ENCODE data around the gene SPOP.

The SPOP gene

DNA sequence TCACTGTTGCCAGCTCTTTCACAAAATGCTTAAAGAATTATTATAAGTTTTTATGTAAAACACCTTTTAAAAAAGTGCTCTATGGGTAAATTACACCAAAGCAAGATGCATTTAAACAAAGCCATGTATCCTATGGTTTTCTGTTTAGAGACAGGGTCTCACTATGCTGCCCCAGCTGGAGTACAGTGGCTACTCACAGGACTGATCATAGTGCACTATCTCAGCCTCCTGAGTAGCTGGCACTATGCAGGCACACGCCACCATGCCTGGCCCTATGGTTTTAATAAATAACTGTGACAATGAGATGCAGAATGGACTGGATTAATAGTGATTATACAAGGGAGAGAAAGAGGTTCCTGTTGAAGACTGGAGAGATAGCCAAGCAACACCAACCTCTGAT lies 40.2 kb downstream of the SPOP start:
- H3K4me3 ChIP-seq (ENCODE audit: low read depth, low read length), result no peak overlapping the region
- no peak for TF ChIP-seq CTCF (IDR thresholded peaks at IDR 0.05; ENCODE audit: borderline replicate concordance, insufficient read depth, low read depth, low read length)

DNA sequence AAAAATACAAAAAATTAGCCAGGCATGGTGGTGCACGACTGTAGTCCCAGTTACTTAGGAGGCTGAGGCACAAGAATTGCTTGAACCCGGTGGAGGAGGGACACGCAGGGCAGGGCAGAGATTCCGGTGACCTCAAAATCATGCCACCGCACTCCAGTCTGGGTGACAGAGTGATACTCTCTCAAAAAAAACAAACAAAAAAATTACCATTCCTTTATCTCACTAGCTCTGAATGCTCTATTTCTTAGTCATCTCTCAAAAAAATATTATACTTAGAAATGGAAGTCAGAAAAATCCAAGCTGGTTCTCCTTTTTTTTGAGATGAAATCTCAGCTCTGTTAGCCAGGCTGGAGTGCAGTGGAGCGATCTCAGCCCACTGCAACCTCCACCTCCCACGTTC lies 40.8 kb downstream of the SPOP start:
- no peak overlapping the region for H3K4me3 ChIP-seq (ENCODE audit: low read depth, low read length)
- TF ChIP-seq CTCF (IDR thresholded peaks at IDR 0.05; ENCODE audit: borderline replicate concordance, insufficient read depth, low read depth, low read length), result no peak

GRCh38 chr17:49635121-49635520 lies 42.8 kb downstream of the SPOP start:
- no peak for TF ChIP-seq CTCF (IDR thresholded peaks at IDR 0.05; ENCODE audit: borderline replicate concordance, insufficient read depth, low read depth, low read length)
- H3K4me3 ChIP-seq (ENCODE audit: low read depth, low read length), result no peak overlapping the region

DNA sequence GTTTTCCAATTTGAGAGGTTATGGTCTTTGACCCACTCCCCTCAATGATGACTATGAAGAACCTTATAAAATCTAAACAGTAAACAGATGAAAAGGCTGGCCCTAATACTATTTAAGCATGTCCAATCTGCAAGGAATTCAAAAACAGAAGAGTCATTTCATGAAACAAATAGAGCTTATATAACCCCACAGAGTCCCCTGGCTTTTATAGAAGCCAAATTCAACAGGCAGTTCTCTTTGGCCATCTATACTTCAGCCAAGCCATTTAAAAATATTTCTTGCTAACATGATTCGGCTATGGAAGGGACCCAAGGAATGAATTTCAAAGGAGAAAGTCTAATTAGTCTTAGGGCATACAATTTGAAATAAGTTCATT lies 43.4 kb downstream of the SPOP start:
- TF ChIP-seq CTCF (IDR thresholded peaks at IDR 0.05; ENCODE audit: borderline replicate concordance, insufficient read depth, low read depth, low read length), result no peak
- no peak overlapping the region for H3K4me3 ChIP-seq (ENCODE audit: low read depth, low read length)

GRCh38 chr17:49633762-49634484 lies 44.0 kb downstream of the SPOP start:
- no peak overlapping the region for H3K4me3 ChIP-seq (ENCODE audit: low read depth, low read length)

DNA sequence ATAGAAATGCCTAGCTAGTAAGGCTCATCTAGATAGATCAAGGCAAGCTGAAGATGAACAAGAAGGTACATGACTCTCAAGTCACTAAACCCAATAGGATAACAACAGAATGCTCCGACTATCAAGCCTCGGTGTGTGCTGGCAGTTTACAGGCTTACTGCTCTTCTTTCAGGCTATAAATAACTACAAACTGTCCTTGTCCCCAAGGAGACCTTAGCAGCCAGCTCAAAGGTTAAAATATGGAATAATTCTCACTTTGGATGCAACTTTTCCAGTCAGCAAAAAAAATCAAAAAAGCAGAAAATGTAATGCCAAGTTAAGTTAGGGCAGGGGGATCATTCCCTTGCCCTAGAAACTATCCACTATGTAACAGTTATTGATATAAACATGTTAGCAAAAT lies 44.6 kb downstream of the SPOP start:
- no peak for TF ChIP-seq CTCF (IDR thresholded peaks at IDR 0.05; ENCODE audit: borderline replicate concordance, insufficient read depth, low read depth, low read length)
- H3K4me3 ChIP-seq (ENCODE audit: low read depth, low read length), result no peak overlapping the region

More at GRCh38 chr17:49633762-49634484, 44.0 kb downstream of the SPOP start:
- TF ChIP-seq CTCF (IDR thresholded peaks at IDR 0.05; ENCODE audit: borderline replicate concordance, insufficient read depth, low read depth, low read length), result no peak

DNA sequence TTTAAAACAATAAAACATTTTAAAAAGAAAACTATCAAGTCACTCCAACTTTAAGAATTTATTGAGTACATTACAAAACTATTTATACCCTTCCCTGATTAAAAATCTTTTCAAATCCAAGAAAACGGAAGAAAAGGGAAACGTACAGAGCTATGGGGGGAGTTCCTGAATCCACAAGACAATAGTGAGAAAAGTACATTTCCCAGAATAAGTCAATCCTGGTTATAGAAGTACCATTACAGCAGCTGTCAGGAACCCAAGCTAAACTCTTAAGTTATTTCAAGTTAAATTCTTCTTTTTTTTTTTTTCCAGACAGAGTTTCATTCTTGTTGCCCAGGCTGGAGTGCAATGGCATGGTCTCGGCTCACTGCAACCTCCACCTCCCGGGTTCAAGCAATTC lies 45.7 kb downstream of the SPOP start:
- H3K4me3 ChIP-seq (ENCODE audit: low read depth, low read length), result no peak overlapping the region

More for the DNA sequence above, 45.7 kb downstream of the SPOP start:
- no peak for TF ChIP-seq CTCF (IDR thresholded peaks at IDR 0.05; ENCODE audit: borderline replicate concordance, insufficient read depth, low read depth, low read length)

Data from GM12875 (cell line).